MM.1S (cell line): ENCODE results near the gene BAK1.

Source experiments
- CTCF ChIP-seq: fragments of 300-600 bp; sonication (generic); IDR thresholded peaks from 2 replicates; pipeline ENCODE4 v1.5.1; 2016; ENCODE audit warnings: antibody characterized with exemption, low read length, mixed read lengths
- EZH2 ChIP-seq: fragments of 300-600 bp; sonication (generic); optimal IDR thresholded peaks from 2 replicates; pipeline ENCODE3; 2017; ENCODE audit warnings: low read depth, mild to moderate bottlenecking, antibody characterized with exemption, low read length, mixed read lengths

GRCh38 chr6:33578588-33579011 is 1.5 kb downstream of the BAK1 start:
- no peak for TF ChIP-seq CTCF
- TF ChIP-seq EZH2 = no peak
